ENCODE data around the gene MAP3K2. TPM values are rescaled to one million over a fixed set of nuclear protein-coding genes. Genes with fewer than 3 reads are reported as not detected.

Gene MAP3K2
- total and polyA plus RNA-seq, 2 donors (not counting 3 experiments of a cell fraction or from before 2014, with no cell fraction given): 3.4 to 25.7 TPM

GRCh38 chr2:127305990-127306585 is 81.7 kb downstream of the MAP3K2 start:
- ChIA-PET POLR2A (no interaction called here), CTCF (no interaction called here)
- DNase-seq (ENCODE audit: low read depth, low spot score) (no peak), FAIRE-seq (no peak)
- Histone ChIP-seq H3K79me2 (ENCODE audit: control insufficient read depth, insufficient read depth, low read length) (no peaks in the 10 kb centered on the region), H3K4me1 (ENCODE audit: control insufficient read depth, extremely low read depth, insufficient read depth, low read length) (no peaks in the 10 kb centered on the region), H3K9me3 (replicated peaks; ENCODE audit: control insufficient read depth, insufficient read depth, low read length) (no peaks in the 10 kb centered on the region), H3K9ac (replicated peaks; ENCODE audit: extremely low read depth, insufficient read depth, low read length) (no peak overlapping the region), H4K20me1 (replicated peaks; ENCODE audit: control insufficient read depth, extremely low read depth, insufficient read depth, low read length) (no peaks in the 10 kb centered on the region), H3K4me3 (replicated peaks in 1 of 3; ENCODE audit: insufficient read depth in 1 of 3, low read depth in 1 of 3, low read length in 3 of 3) (no peak overlapping the region), H3K27ac (ENCODE audit: insufficient read depth, low read depth, low read length) (no peak overlapping the region), H2AFZ (ENCODE audit: low read depth, low read length) (no peak overlapping the region), H3K4me2 (ENCODE audit: insufficient read depth, low read length) (no peak overlapping the region), H3K9me1 (replicated peaks; ENCODE audit: control insufficient read depth, extremely low read depth, insufficient read depth, low read length) (no peaks in the 10 kb centered on the region), H3K36me3 (ENCODE audit: control insufficient read depth in 2 of 2, extremely low read depth in 1 of 2, insufficient read depth in 2 of 2, low read length in 2 of 2) (peaks cover 6 to 8% of the 10 kb centered on the region in 2 experiments), H3K27me3 (ENCODE audit: control insufficient read depth in 2 of 2, insufficient read depth in 2 of 2, low read length in 2 of 2) (no peaks in the 10 kb centered on the region)
- dilution Hi-C loops (cut with MboI; ENCODE audit: extremely low pct_ligation_motif_present, low sequenced_read_pairs) (no loop called here), intact Hi-C loops (cut with micrococcal nuclease) (no loop called here)
- TF ChIP-seq FOS (IDR thresholded peaks at IDR 0.05; ENCODE audit: borderline replicate concordance, insufficient read depth, low read length) (no peak), EZH2 (IDR thresholded peaks at IDR 0.05; ENCODE audit: borderline replicate concordance, low read depth, low read length, severe bottlenecking) (no peak), POLR2AphosphoS5 (IDR thresholded peaks at IDR 0.05; ENCODE audit: insufficient read depth, low read depth, low read length) (no peak), GATA2 (IDR thresholded peaks at IDR 0.05; ENCODE audit: insufficient read depth, insufficient read length, low read depth, low read length) (no peak), MAX (IDR thresholded peaks at IDR 0.05; ENCODE audit: insufficient read depth, insufficient read length) (no peak), JUN (IDR thresholded peaks at IDR 0.05; ENCODE audit: borderline replicate concordance, insufficient read depth, insufficient read length, low read depth) (no peak), POLR2A (IDR thresholded peaks at IDR 0.05; ENCODE audit: low read depth, low read length) (no peak), MYC (IDR thresholded peaks at IDR 0.05; ENCODE audit: low read depth, low read length) (no peak)
- TF ChIP-seq, protein P1, sequence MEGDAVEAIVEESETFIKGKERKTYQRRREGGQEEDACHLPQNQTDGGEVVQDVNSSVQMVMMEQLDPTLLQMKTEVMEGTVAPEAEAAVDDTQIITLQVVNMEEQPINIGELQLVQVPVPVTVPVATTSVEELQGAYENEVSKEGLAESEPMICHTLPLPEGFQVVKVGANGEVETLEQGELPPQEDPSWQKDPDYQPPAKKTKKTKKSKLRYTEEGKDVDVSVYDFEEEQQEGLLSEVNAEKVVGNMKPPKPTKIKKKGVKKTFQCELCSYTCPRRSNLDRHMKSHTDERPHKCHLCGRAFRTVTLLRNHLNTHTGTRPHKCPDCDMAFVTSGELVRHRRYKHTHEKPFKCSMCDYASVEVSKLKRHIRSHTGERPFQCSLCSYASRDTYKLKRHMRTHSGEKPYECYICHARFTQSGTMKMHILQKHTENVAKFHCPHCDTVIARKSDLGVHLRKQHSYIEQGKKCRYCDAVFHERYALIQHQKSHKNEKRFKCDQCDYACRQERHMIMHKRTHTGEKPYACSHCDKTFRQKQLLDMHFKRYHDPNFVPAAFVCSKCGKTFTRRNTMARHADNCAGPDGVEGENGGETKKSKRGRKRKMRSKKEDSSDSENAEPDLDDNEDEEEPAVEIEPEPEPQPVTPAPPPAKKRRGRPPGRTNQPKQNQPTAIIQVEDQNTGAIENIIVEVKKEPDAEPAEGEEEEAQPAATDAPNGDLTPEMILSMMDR (IDR thresholded peaks at IDR 0.05; ENCODE audit: extremely low read depth in 1 of 2, insufficient read depth in 1 of 2, low read depth in 1 of 2, low read length in 2 of 2): no peak
- TSS peak; percentile 6 for BruUV-seq (replicated peaks)
